Activated CD4-positive, CD25-positive, alpha-beta regulatory T cell treated with anti-CD3 and anti-CD28 coated beads, Interleukin-2, amount 50 U/mL, for 72 hours (primary cell): Measurements from ENCODE around the gene DCC.

Experiments used
- DNase-seq: peaks from one replicate; pipeline ENCODE4 v3.0.0; 2021

Gene DCC, protein sequence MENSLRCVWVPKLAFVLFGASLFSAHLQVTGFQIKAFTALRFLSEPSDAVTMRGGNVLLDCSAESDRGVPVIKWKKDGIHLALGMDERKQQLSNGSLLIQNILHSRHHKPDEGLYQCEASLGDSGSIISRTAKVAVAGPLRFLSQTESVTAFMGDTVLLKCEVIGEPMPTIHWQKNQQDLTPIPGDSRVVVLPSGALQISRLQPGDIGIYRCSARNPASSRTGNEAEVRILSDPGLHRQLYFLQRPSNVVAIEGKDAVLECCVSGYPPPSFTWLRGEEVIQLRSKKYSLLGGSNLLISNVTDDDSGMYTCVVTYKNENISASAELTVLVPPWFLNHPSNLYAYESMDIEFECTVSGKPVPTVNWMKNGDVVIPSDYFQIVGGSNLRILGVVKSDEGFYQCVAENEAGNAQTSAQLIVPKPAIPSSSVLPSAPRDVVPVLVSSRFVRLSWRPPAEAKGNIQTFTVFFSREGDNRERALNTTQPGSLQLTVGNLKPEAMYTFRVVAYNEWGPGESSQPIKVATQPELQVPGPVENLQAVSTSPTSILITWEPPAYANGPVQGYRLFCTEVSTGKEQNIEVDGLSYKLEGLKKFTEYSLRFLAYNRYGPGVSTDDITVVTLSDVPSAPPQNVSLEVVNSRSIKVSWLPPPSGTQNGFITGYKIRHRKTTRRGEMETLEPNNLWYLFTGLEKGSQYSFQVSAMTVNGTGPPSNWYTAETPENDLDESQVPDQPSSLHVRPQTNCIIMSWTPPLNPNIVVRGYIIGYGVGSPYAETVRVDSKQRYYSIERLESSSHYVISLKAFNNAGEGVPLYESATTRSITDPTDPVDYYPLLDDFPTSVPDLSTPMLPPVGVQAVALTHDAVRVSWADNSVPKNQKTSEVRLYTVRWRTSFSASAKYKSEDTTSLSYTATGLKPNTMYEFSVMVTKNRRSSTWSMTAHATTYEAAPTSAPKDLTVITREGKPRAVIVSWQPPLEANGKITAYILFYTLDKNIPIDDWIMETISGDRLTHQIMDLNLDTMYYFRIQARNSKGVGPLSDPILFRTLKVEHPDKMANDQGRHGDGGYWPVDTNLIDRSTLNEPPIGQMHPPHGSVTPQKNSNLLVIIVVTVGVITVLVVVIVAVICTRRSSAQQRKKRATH (N-terminal part only)

DNA sequence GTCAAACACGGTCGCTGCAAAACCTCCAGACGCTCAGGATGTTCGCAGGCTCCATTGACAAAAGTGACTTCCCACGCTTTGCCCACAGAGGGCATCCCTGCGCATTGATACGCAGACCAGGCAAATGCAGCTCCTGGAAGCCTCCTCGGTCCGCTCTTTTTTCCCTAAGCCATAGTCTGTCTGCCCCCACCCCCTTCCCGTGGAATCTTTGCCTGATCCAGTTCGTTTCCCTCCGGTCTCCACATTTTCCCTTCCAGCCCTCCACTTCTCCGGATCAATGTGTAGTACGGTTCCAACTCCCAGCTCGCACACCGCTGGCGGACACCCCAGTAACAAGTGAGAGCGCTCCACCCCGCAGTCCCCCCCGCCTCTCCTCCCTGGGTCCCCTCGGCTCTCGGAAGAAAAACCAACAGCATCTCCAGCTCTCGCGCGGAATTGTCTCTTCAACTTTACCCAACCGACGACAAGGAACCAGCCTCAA is at the start of gene DCC:
DCC (plus strand) TSS at position 307 of the 481 bp plus-strand sequence. CDS start 591 bp downstream, outside the sequence.
- DNase-seq, result no peak

DNA sequence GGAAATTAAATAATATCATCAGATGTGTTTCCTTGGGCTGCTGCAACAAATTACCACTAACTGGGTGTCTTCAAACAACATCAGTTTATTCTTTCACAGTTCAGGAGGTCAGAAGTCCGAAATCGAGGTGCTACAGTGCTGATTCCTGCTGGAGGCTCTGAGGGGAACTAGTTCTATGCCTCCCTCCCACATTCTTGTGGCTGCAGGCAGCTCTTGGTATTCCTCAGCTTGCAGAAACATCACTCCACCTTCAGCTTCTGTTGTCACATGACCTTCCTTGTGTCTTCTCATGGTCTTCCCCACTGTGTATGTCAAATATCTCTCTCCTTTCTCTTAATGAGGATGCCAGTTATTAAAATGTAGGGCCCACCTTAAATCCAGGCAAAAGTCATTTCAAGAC is 29.3 kb upstream of the DCC start:
- DNase-seq, result no peak

DNA sequence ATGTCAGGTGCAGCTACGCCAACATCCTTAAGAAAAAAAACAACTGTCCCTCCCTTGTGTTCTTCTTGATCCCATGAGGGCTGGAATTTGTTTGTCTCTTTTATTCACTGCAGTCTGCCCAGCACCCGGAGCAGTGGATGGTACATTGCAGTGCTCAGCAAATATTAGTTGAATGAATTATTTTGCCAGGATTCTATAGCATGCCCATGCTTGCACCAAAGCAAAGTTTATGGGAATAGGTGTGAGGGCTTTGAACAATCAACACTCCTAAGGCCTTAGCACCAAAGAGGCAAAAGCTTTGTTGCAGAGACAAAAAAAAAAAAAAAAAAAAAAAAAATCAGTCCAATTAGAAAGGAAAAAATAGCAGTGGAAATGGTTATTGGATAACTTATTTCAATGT is 28.7 kb upstream of the DCC start:
- no peak for DNase-seq

DNA sequence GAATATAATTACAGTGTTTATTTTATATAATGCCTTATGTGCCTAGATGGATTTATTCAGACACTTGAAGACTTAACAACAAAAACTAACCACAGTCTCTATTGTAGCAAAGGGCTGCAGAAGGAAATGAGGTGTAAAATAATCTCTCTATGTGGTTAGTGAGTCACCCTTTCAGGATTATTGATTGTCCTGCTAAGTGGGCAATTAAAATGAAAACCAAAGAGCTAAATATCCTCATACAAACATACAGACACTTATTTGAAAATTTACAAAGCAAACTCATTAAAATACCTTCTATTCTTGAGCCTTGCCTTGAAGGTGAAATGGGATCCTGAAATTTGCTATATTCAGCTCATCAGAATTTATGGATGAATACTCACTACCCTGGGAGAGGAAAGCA is 27.7 kb upstream of the DCC start:
- no peak for DNase-seq

DNA sequence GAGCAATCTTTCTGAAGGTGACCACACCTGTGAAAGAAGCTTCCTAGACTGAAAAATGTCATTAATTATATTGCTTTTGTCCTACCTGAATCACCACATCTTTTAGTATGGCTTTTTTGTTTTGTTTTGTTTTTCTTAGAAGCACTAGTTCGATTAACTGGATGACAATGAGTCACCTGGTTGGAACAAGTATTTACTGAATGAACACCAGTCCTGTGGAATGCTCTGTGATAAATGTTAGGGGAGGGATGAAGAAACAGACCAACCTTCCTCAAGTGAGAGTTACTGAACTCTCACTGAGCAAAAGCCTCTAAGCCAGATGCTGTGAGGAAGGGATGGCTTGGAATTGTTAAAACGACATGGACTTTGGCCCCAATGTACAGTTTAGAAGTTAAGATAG is 26.8 kb upstream of the DCC start:
- DNase-seq, result no peak

DNA sequence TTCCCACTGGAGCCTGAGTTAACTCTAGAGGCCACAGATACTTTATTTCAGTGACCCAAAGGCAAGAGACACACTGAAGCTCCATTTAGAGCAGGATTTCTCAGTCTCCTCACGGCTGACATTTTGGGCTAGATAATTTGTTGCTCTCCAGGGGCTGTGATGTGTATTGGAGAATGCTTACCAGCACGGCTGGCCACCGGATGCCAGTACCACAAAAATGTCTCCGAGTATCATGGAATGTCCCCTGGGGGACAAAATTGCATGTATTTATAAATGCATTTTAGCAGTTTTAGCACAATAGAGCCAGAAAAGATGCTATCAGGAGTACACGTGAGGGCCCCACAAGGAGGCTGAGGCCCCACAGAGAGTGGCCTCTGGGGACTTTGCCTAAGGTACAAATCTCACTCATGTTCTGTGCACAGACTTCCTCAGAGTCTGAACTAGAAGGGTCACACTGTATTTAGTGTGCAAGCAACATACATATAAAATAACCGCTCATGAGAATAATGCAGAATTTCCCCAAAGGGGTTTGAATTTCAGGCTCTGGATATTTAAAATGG is 20.5 kb upstream of the DCC start:
- DNase-seq, result no peak

DNA sequence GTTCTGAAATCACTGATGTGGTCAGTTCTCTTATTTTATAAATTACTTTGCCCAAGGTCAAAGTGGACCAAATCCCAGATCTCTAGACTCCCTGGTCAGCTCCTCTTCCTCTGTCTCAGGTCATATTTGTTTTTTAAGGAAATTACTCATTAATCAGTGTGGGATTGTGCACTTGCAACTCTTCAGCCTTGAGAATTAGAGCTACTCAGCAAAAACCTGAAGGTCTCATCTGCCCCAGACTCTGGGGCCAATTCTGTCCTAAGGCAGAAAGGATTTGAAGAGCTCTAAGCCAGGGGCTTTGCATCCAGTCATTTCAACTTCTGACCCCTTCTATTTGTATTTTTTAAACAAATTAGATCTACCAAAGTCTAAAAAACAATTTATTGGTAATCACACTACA is 17.7 kb upstream of the DCC start:
- DNase-seq, result no peak

DNA sequence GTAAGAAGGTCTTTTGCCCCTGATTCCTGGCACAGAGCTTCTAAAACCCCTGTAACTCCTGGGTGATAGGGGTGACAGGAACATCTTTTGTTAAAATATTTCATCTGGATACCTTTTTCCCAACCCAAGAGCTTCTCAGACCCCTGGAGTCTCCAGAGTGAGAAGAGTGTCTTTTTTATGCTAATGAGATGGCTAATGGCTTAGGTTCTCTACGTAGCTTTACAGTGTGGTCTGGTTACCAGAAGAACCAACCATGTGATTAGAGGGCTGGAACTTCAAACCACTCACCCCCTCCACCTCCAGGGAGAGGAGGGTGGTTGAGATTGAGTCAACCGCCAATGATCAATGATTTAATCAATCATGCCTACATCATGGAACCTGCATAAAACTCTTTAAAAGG is 16.2 kb upstream of the DCC start:
- DNase-seq, result no peak

DNA sequence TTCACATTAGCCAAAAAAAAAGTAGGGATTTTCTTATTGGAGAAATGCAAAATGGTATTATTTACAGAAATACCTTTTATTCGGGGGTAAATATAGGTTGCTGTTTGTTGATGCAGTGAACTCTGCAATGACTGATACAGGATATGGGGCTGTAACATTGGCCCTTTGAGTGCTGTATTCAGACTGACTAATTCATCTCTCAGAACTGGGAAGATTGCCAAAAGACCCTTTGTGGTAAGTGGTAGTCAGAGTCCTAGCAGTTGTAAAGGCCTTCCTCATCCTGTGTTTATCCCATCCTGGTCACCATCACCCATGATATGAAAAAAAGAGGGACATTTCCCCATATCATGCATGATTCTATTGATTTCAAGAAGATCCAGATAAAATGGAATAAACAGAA is 14.0 kb upstream of the DCC start:
- DNase-seq, result no peak

DNA sequence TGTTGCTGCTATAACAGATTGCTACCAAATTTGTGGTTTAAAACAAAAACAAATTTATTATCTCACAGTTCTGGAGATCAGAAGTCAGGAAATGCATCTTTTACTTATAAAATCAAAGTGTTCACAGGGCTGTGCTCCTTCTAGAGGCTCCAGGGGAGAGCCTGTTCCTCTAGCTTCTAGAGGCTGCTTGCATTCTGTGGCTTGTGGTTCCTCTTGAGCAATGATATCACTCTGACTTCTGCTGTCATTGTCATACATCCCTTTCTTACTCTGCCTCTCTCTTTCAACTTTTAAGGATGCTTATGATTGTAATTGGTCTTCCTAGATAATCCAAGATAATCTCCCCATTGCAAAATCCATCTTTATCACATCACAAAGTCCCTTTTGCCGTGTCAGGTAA is 6.1 kb upstream of the DCC start:
- no peak for DNase-seq

DNA sequence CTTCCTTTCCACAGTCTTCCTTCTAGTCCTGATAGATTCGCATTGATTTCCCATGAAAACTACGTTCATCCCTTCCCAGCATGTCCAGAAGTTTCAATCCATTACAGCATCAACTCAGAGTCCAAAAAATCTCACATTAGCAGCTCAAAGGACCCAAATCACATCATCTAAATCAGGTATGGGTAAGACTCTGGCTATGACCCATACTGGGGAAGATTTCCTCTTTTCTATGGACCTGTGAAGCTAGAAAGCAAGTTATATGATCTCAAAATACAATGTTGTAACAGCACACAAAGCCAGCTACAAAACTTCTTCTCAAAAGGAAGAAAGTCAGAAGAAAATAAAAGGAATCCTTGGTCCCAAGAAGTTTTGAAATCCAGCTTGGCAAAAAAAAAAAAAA is 5.7 kb upstream of the DCC start:
- no peak for DNase-seq

DNA sequence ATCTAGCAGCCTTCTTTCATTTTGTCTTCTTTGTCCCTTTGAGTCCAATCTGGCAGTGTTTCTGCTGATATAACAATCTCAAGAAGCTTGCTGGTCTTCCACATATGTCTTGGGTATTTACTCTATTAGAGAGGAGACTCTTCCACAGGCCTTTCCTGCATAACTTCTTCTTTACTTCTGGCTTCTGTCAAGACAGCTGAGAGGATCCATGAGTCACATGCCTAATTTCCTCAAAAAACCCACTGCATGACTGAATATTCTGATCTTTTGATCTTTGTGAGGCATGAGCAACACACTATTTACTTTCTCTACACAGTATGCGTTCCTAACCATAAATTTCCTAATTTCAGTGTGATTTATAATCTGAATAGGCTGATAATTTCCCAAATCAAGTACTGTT is 5.1 kb upstream of the DCC start:
- DNase-seq, result no peak

DNA sequence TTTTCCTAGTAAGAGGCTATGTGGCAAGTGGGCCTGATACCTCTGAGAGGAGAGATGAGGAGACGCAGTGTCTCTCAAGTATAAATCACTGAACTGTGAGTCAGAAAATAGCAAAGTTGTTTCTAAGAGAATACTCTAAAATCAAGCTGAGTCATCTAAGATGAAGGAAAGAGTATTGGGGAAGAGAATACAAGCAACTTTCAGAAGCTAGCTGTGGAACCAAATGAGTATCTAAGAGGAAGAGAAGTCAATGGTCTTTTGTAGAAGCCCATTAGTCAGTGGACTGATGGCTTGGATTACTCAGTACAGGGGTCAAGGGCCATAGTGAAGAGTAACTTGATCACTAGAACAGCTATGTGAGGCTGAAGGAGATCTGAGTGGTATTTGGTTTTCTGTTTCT is 2.7 kb upstream of the DCC start:
- DNase-seq, result no peak

DNA sequence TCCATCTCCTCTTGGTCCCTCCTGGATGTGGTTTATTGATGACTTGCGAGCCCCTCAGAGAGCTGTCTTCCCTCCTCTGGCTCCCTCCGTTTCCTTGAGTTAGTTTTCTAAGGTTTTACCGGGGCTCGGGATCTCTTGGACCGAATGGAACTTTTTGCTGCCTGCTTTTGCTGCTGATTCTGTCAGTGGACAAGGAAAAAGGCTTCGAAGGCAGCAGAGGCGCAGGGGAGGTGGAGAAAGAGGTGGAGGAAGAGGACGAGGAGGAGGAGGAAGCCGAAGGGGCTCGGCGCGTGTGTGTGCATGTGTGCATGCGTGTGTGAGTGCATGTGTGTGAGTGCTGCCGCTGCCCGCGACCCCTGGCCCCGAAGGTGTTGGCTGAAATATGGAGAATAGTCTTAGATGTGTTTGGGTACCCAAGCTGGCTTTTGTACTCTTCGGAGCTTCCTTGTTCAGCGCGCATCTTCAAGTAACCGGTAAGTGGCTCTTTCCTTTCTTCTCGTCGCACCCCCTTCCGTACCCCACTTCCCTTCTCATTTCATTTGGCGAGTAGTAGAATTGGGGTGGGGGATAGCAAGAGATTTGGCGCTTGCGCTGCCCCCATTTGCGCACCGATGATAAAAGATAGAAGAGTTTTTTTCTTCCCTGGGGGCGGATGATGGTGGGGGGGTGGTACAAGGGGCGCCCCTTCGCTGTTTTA is 557 bp downstream of the DCC start:
- DNase-seq, result no peak

DNA sequence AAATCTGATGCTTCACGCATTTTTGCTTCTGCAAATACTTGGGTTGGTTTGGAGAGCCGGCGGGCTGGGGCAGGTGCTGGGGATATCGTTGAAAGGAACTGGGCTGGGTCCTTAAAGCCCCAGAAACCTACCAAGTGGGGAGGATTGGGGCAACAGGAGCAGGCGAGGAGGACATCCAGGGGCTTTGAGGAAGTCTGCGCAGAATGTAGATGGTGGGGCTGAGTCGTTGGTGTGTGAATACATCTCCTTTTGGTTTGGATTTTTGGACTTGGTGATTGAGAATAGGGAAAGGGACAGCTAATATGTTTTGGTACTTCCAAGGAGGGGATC is 1.1 kb downstream of the DCC start:
- DNase-seq, result no peak

DNA sequence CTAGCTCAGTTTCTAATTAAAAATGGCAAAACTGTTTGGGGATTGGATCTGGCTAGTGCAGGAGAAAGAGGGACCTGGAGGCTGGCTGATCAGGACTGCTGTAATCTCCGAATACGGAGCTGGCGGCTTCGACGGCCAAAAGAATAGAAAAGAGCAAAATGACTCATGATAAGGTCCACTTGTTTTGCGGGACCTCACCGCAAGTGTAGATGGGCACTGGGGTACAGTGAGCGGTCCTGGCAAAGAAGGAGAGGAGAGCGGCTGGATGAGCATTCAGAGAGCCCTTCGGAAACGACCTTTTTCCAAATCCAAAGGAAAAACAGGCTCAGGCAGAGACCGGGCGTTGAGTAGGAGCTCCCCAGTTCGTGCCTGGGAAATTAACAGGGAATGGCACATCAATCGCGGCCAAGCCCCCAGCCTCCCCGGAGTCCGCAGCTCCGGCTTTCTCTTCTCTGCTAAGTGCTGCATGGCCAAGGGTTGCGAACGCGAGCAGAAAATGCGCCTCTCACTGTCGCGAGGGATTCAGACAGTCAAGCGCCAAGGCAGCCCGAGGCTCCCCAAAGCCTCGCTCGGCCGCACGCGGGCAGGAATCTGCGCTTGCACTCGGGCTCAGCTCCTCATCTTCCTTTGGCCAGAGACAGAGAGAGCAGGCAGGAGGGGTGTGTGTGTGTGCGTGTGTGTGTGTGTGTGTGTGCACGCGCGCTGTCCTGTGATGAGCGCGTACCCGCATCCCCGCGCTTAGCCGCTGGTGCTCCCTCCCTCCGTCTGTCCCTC is 1.8 kb downstream of the DCC start:
- no peak for DNase-seq

DNA sequence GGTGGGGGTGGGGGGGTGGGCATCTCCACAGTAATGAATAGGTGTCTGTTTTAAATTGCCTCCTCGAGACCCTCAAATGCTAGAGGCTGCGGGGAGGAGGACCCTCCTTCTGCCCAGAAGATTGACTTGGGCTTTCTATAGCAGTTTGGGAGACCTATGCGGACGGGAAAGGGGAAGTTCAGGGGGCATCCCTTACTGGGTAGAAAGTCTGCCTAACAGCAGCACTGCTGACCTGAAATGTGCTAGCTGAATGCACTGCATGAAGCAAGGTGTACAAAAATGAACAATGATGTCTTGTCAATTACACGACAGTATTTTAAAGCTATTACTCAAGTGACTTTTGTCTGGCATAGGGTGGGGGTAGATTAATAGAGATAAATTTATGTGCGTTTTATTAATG is 2.5 kb downstream of the DCC start:
- no peak for DNase-seq

DNA sequence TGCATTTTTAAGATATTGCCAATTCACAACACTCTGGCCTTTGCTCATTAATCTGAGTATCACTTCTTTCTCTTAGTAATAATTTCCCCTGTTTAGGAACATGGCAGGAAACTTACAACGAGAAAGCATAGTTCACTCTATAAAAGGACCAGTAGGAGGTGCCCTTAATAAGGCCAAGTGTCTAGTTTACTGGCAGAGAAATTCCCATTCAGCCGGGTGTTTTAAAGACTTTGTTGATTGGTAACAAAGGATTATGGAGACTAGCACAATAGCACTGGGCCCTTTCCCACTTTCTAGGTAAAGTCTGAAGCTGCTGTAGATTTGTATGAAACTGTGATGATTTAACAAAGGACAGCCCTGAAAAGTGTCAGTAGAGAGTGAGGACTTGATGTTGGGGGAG is 3.1 kb downstream of the DCC start:
- DNase-seq, result no peak

DNA sequence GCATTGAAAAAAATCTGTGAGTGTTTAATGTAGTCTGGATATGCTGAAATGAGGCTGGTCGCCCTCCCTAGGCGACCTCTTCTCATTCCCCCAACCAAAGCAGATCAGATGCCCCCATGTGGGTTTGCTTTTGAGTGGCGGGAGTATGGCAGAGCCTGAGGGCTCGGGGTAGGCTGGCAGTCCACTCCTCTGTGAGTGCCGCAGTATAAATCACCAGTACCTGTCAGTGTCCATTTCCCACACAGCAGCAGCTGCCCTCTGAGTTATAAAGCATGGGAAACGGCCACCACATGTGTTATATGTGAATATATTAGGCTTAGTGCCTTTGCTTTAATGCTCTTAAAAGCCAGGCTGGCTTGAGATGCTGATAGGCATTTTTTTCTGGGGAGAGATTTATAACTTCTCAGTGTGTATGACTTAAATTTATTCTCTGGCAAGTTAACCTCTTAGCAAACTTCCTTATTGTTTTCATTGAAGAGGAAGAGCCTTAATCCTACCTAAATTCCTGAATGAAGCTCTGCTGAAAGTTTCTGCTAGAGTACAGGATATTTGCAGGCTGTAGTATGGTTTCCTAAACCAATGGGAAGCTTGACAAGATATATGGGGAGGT is 3.8 kb downstream of the DCC start:
- DNase-seq, result no peak

DNA sequence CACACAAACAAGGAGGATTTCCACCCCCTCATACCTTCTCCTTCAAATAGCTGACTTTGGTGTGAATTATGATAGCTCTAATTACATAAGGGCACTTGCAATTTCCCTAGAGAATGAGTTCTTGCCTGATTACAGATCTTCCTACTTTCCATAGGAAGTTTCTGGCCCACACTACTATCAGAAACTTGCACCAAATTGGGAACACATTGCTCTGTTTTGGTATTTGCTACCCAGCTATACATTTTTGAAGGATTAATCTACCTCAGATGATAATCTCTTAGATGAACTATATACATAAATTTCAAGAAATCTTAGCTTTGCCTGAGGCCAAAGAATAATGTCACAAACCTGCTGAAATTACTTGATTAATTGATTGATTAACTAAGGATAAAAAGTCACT is 4.9 kb downstream of the DCC start:
- no peak for DNase-seq

DNA sequence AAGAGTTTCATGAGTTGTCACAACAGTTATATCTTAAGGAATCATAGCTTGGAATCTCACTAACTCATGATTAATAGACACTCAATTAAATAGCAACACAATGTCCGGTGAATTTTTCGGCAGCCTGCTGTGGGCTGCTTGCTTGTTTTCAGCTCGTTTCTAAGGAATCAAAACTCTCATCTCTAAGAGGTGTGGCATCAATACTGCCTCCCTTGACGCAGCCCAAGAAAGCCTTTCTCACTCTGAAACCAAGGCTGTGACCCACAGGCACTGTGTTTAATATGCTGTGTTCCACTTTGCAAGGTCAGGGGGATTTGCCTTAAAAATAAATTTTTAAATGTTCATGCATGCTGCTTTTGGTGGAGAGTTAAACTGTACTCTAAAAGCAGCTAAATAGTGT is 5.4 kb downstream of the DCC start:
- DNase-seq, result no peak

DNA sequence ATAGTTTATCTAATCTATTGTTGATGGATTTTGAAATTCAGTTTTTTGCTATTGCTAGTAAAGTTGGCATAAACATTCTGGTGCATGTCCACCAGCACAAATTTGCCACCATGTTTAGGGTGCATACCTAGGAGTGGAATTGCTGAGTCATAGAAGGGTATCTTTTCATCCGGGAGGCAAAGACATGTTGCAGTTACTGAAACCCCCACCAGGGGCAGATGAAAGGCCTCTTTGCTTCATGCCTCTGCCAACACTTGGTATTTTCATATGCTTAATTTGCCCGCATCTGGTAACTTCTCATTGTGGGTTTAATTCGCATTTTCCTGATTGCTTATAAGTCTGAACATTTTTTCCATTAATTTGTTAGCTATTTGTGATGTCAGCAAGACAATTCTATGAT is 8.2 kb downstream of the DCC start:
- DNase-seq, result no peak
